Activated CD4-positive, alpha-beta T cell treated with anti-CD3 and anti-CD28 coated beads for 36 hours (primary cell): ENCODE measurements around the gene SNCG. TPM values are rescaled to one million over a fixed set of nuclear protein-coding genes. Genes with fewer than 3 reads are reported as not detected.

Source experiments
- ATAC-seq: fragments of 200-7000 bp; cut with Tn5 transposase; one replicate; pipeline ENCODE4 v1.10.0; 2021; ENCODE audit warnings: mild to moderate bottlenecking, moderate library complexity
- CTCF ChIA-PET: fragments of 350-600 bp; sonication (Branson Sonifier 250); formaldehyde crosslinking; loops from one replicate; lab custom pipeline; 2021; ENCODE audit warnings: antibody characterized with exemption; lab: Charles Lee
- POLR2A ChIA-PET: fragments of 350-600 bp; sonication (Branson Sonifier 250); formaldehyde crosslinking; loops from one replicate; lab custom pipeline; 2021; ENCODE audit warnings: antibody characterized with exemption, inconsistent platforms; lab: Charles Lee
- DNase-seq: peaks from one replicate; pipeline ENCODE4 v3.0.0-alpha.2; 2020
- H3K27ac Mint-ChIP-seq: one replicate; pipeline ENCODE4 v1.8.0; 2021; ENCODE audit warnings: mixed read lengths
- H3K27me3 Mint-ChIP-seq: one replicate; pipeline ENCODE4 v1.8.0; 2021; ENCODE audit warnings: mixed read lengths
- H3K36me3 Mint-ChIP-seq: one replicate; pipeline ENCODE4 v1.8.0; 2021; ENCODE audit warnings: low read depth, mixed read lengths
- H3K4me1 Mint-ChIP-seq: one replicate; pipeline ENCODE4 v1.8.0; 2021; ENCODE audit warnings: mixed read lengths
- H3K4me3 Mint-ChIP-seq: one replicate; pipeline ENCODE4 v1.8.0; 2021; ENCODE audit warnings: mild to moderate bottlenecking, moderate library complexity, mixed read lengths
- H3K9me3 Mint-ChIP-seq: one replicate; pipeline ENCODE4 v1.8.0; 2021; ENCODE audit warnings: low read depth, mixed read lengths
- intact Hi-C, 2 experiments: fragments of 100-400 bp; cut with DNase I in 1 of 2; cut with micrococcal nuclease in 1 of 2; formaldehyde crosslinking; loops; one replicate each; pipeline versions ENCODE4 v1.14.2 to v1.15.1; 2022 to 2024; cut with DNase I, micrococcal nuclease
- total RNA-seq, 2 experiments: library from RNA; stranded (reverse); gene quantifications; one replicate each; pipeline ENCODE4 v1.2.3, GENCODE V29; 2021

Gene SNCG
- total RNA-seq, 2 experiments from 2014 or later = not detected

DNA sequence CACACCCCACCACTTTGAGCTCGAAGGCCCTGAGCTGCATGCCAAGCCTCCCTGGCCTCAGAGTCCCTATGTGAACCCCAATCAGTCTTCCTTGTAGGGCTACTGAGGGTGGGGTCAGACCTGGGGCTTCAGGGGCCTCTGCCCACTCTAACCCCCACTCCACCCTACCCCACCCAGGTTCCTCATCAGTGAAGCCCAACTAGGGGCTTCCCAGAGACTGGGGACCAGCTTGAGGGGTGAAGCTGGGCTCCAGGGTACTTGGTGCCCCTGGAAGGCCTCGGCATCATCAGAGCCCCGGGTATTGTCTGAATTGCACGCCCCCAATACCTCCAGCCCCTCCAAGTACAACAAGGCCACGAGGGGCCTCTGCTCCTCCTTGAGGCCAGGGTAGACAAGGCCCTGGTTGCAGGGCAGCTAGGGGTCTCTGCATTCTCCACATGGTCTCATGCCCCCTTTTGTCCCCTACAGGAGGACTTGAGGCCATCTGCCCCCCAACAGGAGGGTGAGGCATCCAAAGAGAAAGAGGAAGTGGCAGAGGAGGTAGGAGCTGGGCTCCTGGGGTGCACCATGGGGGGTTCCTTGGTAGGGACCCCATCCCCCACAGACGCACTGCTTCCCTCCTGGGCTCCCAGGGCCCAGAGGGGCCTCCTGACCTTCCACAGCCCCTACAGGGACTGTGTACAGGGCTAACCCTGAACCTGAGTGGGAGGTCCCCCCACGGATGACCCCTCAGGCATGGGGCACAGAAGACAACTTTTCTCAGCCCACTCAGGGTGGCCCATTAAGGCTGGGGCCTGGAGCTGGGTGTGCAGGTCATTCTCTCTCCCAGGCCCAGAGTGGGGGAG lies 4.0 kb downstream of the SNCG start:
- Mint-ChIP-seq H3K9me3 (no peaks in the 10 kb centered on the region), H3K27ac (no peak overlapping the region), H3K4me1 (peaks cover 16% of the 10 kb centered on the region), H3K36me3 (no peaks in the 10 kb centered on the region), H3K4me3 (no peak overlapping the region), H3K27me3 (no peaks in the 10 kb centered on the region)
- DNase-seq = peak; percentile 3
- no peak for ATAC-seq
- intact Hi-C loops = loop anchor here in 1 of 2 experiments (10.0 kb wide), 1 partner anchor 132 kb away; the partner anchor contains the start of genes GLUD1 and SHLD2
- POLR2A ChIA-PET = no interaction called here
- CTCF ChIA-PET = interaction anchor here (1.0 kb wide), 1 partner anchor 21 kb away, joined by 3 read pairs; no protein-coding TSS in a partner anchor

DNA sequence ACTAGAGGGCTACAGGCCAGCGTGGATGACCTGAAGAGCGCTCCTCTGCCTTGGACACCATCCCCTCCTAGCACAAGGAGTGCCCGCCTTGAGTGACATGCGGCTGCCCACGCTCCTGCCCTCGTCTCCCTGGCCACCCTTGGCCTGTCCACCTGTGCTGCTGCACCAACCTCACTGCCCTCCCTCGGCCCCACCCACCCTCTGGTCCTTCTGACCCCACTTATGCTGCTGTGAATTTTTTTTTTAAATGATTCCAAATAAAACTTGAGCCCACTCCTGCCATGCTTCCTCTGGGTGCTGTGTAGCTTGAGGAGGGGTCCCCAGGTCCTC lies 4.5 kb downstream of the SNCG start:
- Mint-ChIP-seq H3K9me3 (no peaks in the 10 kb centered on the region), H3K36me3 (no peaks in the 10 kb centered on the region), H3K27me3 (no peaks in the 10 kb centered on the region), H3K4me1 (peaks cover 16% of the 10 kb centered on the region), H3K4me3 (no peak overlapping the region), H3K27ac (no peak overlapping the region)
- POLR2A ChIA-PET = no interaction called here
- no peak for ATAC-seq
- CTCF ChIA-PET = no interaction called here
- no peak for DNase-seq
- intact Hi-C loops = loop anchor here in 1 of 2 experiments (10.0 kb wide), 1 partner anchor 132 kb away; the partner anchor contains the start of genes GLUD1 and SHLD2

DNA sequence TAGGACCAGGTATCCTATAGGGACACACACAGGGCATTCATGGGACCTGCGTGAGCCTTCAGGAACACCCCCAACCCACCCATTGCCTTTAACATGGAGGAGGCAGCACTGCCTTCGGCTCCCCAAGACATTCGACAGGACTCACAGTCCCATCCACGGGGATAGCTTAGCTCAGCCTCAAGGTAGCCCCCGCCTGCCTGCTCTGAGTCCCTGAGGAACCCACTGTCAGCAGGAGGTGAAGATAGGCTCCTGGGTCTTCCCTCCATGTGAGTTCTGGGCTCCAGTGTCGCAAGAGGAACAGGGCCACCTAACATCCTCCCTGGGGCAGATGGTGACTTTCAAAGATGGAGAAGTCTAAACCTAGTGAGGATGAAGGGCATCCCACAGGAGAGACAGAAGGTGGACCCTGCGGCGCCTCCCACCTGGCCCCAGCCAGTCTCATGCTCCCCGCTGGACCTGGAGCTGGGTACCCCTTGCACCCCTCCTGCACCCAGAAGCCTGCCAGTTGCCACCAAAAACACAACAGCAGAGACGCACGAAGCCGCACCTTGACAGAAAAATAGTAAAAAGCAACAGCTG lies 5.0 kb downstream of the SNCG start:
- ChIA-PET CTCF (interaction anchor here (0.7 to 1.4 kb wide), 2 partner anchors 31 to 275 kb away, joined by 3 to 4 read pairs; no protein-coding TSS in a partner anchor), POLR2A (interaction anchor here (0.6 kb wide), 1 partner anchor 78 kb away, joined by 4 read pairs; no protein-coding TSS in a partner anchor)

DNA sequence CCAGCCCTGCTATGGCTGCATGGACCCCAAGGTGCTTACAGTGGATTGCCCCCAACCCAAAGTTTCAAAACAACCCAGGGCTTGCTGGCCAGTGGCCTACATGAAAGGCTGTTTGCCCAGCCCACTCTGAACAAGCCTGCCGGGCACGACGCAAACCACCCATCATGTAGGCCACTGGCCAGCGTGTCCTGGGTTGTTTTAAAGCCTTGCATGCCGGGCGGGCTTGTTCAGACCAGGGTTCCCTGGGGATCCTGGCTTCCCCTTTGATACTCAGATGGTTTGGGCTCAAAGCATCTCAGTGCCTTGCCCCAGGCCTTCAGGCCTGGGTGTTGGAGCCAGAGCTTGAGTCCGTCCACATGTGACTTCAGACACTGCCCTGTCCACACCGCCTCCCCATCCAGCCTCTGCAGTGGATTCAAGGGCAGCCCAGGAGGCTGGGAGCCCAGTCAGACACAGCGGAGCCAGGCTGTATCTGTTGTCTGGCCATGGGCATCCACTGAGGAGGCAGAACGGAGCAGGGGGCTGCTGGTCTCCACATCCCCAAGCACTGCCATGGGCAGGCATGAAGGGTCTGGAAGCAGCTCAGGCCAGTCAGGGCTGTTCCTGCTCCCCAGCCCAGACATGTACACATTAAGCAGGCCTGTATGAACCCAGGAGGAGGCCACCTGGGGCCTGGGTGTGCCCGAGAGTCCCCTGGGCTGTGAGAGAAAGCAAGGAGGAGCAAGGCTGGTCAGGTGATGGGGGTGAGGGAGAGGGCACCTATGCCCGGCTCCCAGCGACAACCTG lies 5.9 kb downstream of the SNCG start:
- Mint-ChIP-seq H3K9me3 (no peaks in the 10 kb centered on the region), H3K27me3 (peaks cover 6% of the 10 kb centered on the region), H3K4me1 (peaks cover 19% of the 10 kb centered on the region), H3K4me3 (no peak overlapping the region), H3K27ac (no peak overlapping the region), H3K36me3 (no peaks in the 10 kb centered on the region)
- POLR2A ChIA-PET = no interaction called here
- DNase-seq = no peak
- intact Hi-C loops = loop anchor here in 1 of 2 experiments (10.0 kb wide), 1 partner anchor 131 kb away; the partner anchor contains the start of genes GLUD1 and SHLD2
- CTCF ChIA-PET = interaction anchor here (0.7 to 1.4 kb wide), 2 partner anchors 32 to 276 kb away, joined by 3 to 4 read pairs; no protein-coding TSS in a partner anchor
- no peak for ATAC-seq

More for the DNA sequence above, 5.0 kb downstream of the SNCG start:
- H3K36me3 Mint-ChIP-seq = no peaks in the 10 kb centered on the region
- H3K4me1 Mint-ChIP-seq = peaks cover 16% of the 10 kb centered on the region
- DNase-seq (no peak), ATAC-seq (no peak)
- intact Hi-C loops = loop anchor here in 1 of 2 experiments (10.0 kb wide), 1 partner anchor 131 kb away; the partner anchor contains the start of genes GLUD1 and SHLD2
- H3K27me3 Mint-ChIP-seq = peaks cover 1% of the 10 kb centered on the region
- H3K9me3 Mint-ChIP-seq = no peaks in the 10 kb centered on the region
- no peak overlapping the region for H3K4me3 Mint-ChIP-seq
- H3K27ac Mint-ChIP-seq = no peak overlapping the region

DNA sequence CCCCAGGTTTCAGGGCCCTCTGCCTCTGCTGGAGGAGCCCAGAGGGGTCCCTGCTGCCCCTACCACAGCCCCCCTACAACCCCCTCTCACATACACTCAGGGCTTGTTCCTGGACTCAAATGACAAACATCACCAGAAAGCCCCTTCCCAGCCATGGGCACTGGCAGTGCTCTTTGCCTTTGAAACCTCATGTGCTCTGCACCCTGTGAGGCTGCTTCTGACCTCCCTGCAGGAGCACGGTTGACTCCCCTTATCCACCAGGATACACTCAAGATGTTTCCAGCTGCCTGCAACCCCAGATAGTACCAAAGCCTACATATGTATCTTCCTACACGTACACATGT lies 6.4 kb downstream of the SNCG start:
- CTCF ChIA-PET = interaction anchor here (0.6 to 1.4 kb wide), 2 partner anchors 33 to 999 kb away, joined by 3 read pairs; no protein-coding TSS in a partner anchor
- Mint-ChIP-seq H3K9me3 (no peaks in the 10 kb centered on the region), H3K4me1 (peaks cover 19% of the 10 kb centered on the region), H3K27ac (no peak overlapping the region), H3K27me3 (peaks cover 6% of the 10 kb centered on the region), H3K4me3 (no peak overlapping the region), H3K36me3 (no peaks in the 10 kb centered on the region)
- DNase-seq = no peak
- no peak for ATAC-seq
- POLR2A ChIA-PET = no interaction called here
- intact Hi-C loops = loop anchor here (5.0 to 10.0 kb wide), 2 partner anchors 130 to 253 kb away; partner anchors contain the start of genes GLUD1 (in 1 of the 2) and SHLD2 (in 1 of the 2)

DNA sequence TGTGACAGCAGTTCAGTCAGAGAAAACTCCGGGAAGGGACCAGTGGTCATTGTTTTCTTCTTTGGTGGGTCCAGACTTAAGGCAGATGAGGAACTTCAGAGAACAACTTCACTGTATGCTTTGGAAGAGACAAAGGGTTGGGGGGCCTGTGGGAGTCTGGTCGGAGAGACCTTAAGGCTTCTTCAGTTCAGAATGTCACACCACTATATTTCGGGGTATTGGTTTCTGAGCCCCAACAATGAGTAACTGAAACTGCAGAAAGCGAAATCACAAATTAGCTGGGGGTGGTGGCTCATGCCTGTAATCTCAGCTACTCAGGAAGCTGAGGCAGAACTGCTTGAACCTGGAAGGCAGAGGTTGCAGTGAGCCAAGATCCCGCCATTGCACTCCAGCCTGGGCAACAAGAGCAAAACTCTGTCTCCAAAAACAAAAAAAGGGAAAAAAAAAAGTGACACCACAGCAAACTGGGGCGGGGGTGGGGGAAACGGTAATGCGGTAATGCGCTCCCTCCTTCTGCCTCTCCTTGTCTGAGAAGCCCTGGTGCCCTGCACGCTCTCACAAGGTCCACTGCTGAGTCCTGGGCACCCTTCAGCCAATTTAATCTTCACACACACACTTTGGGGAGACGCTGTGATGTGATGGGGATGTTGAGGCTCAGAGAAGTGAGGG lies 7.7 kb downstream of the SNCG start:
- POLR2A ChIA-PET = no interaction called here
- Mint-ChIP-seq H3K27ac (peak overlapping the region; percentile 67), H3K36me3 (no peaks in the 10 kb centered on the region), H3K27me3 (peaks cover 6% of the 10 kb centered on the region), H3K9me3 (no peaks in the 10 kb centered on the region), H3K4me1 (peaks cover 26% of the 10 kb centered on the region), H3K4me3 (peak overlapping the region; percentile 6)
- CTCF ChIA-PET = interaction anchor here (0.8 to 2.3 kb wide), 10 partner anchors 9 to 254 kb away, joined by 3 to 18 read pairs (median 4); partner anchors contain the start of gene MMRN2
- peak; percentile 7 for ATAC-seq
- no peak for DNase-seq
- intact Hi-C loops = loop anchor here (1.0 to 10.0 kb wide), 3 partner anchors 27 to 254 kb away; partner anchors contain the start of genes GLUD1 (in 1 of the 2) and SHLD2 (in 1 of the 2)

DNA sequence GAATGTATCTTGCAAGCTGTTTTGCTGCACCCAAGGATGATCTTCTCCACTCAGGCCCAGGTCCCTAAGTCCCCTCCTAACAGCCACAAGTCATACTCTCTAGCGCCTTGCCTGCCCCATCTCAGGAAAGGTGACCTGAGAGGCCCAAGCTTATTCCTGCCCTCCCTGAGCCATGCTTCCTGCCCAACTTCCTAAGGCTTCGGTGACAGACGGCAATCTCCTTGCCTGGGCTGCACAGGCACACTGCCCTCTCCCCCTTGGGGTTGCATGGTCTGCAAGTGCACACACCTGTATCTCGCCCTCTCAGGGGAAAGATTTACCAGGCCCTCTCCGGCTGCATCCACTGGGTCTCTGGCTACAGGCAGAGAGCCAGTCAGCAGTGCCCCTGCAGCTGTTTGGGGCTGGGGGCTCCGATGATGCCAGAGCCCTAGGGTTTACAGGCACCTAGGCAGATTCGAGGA lies 9.1 kb downstream of the SNCG start:
- Mint-ChIP-seq H3K36me3 (no peaks in the 10 kb centered on the region), H3K27ac (no peak overlapping the region), H3K27me3 (peaks cover 7% of the 10 kb centered on the region), H3K4me3 (no peak overlapping the region), H3K9me3 (no peaks in the 10 kb centered on the region), H3K4me1 (peaks cover 32% of the 10 kb centered on the region)
- intact Hi-C loops = loop anchor here (5.0 to 10.0 kb wide), 2 partner anchors 127 to 255 kb away; partner anchors contain the start of genes GLUD1 (in 1 of the 2) and SHLD2 (in 1 of the 2)
- ChIA-PET POLR2A (no interaction called here), CTCF (interaction anchor here (0.6 to 2.3 kb wide), 7 partner anchors 17 to 567 kb away, joined by 3 to 18 read pairs (median 5); no protein-coding TSS in a partner anchor)
- ATAC-seq (no peak), DNase-seq (peak; percentile 5)

DNA sequence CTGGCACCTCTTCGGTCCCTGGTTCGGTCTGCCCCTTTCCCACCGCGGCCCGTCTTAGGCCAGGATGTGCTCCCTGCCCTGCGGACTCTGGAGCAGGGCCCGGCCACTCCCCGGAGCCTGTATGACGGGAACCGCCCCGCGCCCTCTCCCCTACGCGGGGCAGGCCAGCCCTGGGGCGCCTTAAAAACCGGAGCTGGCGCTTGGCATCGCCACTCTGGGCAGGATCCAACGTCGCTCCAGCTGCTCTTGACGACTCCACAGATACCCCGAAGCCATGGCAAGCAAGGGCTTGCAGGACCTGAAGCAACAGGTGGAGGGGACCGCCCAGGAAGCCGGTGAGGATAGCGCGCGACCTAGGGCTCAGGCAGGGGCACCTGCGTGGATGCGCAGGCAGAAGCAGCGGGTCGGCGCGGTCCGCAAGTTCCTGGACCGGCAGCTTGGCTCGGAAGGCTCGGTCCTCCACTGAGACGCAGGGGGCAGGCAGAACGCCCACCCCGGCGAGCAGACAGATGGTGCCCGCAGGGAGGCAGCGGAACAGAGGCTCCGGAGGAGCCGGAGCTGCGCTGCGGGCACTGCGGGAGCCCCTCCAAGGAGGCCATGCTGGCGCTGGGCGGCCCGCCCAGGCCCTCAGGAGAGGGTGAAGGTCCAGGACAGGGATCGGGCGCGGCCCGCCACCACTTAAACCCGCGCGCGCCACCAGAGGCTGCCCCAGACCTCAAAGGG lies 10.0 kb downstream of the SNCG start, which contains the start of gene ADIRF:
TSS of gene ADIRF (plus strand) at position 212 of the 723 bp plus-strand sequence. CDS start at position 275, 63 bp downstream.
- CTCF ChIA-PET = interaction anchor here (0.7 to 1.5 kb wide), 3 partner anchors 26 to 568 kb away, joined by 3 to 5 read pairs (median 5); no protein-coding TSS in a partner anchor
- no peak within 1 kb of the TSS for H3K4me3 Mint-ChIP-seq
- peaks cover 36% of the 10 kb centered on the region for H3K4me1 Mint-ChIP-seq
- intact Hi-C loops = loop anchor here (5.0 to 10.0 kb wide), 2 partner anchors 126 to 256 kb away; partner anchors contain the start of genes GLUD1 (in 1 of the 2) and SHLD2 (in 1 of the 2)
- H3K36me3 Mint-ChIP-seq = no peaks in the 10 kb centered on the region
- no peak within 1 kb of the TSS for H3K27ac Mint-ChIP-seq
- POLR2A ChIA-PET = no interaction called here
- no peaks in the 10 kb centered on the region for H3K9me3 Mint-ChIP-seq
- no peak for ATAC-seq
- DNase-seq = peak; percentile 22
- H3K27me3 Mint-ChIP-seq = peaks cover 10% of the 10 kb centered on the region

DNA sequence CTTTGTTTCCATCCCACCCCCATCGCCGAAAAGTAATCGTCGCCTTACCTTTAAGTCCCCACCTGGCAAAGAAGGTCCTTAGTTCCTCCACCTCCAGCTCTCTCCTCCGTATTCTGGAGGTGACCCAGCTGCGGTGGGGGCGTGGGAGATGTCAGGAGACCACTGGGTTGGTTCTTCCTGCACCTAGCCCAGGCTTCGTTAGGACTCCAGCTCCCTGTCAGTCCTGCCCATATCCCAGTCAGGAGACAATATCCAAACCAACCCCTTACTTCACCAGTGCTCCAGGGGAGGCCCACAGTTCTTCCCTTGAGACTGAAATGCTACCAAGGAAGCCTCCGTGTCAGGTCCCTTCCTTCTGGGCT lies 10.6 kb downstream of the SNCG start:
- no peak for ATAC-seq
- H3K4me3 Mint-ChIP-seq = no peak overlapping the region
- intact Hi-C loops = loop anchor here (5.0 to 10.0 kb wide), 2 partner anchors 126 to 257 kb away; partner anchors contain the start of genes GLUD1 (in 1 of the 2) and SHLD2 (in 1 of the 2)
- no peak for DNase-seq
- H3K27ac Mint-ChIP-seq = no peak overlapping the region
- peaks cover 10% of the 10 kb centered on the region for H3K27me3 Mint-ChIP-seq
- ChIA-PET POLR2A (no interaction called here), CTCF (interaction anchor here (0.7 to 2.5 kb wide), 3 partner anchors 9 to 32 kb away, joined by 3 to 10 read pairs (median 5); no protein-coding TSS in a partner anchor)
- H3K36me3 Mint-ChIP-seq = no peaks in the 10 kb centered on the region
- H3K4me1 Mint-ChIP-seq = peaks cover 36% of the 10 kb centered on the region
- no peaks in the 10 kb centered on the region for H3K9me3 Mint-ChIP-seq
